ENCODE results near the gene BMF.
A peak's percentile ranks its signal among the peaks of the same experiment; 100 is the strongest.
"Not testable (repeated sequence)": the region's sequence is repeated elsewhere in the genome, so short reads cannot be mapped to it uniquely, and the experiment has no call there.

BMF gene

GRCh38 chr15:40087991-40088928 is 20.4 kb downstream of the BMF start:
- DNase-seq (ENCODE audit: low spot score) = no peak

- no peak for DNase-seq (ENCODE audit: low spot score)
These were observed 21.4 kb downstream of the BMF start for GRCh38 chr15:40087068-40087810.

- no peak for DNase-seq (ENCODE audit: low spot score)
These were observed 23.4 kb downstream of the BMF start for GRCh38 chr15:40085266-40085665.

GRCh38 chr15:40084650-40085049 is 24.0 kb downstream of the BMF start:
- DNase-seq (ENCODE audit: low spot score) = no peak

GRCh38 chr15:40082195-40082883 is 26.3 kb downstream of the BMF start:
- no peak for DNase-seq (ENCODE audit: low spot score)

- DNase-seq (ENCODE audit: low spot score) = peak; percentile 70
These were observed 26.9 kb downstream of the BMF start for GRCh38 chr15:40081691-40082194.

GRCh38 chr15:40080847-40081246 is 27.8 kb downstream of the BMF start:
- no peak for DNase-seq (ENCODE audit: low spot score)

- DNase-seq (ENCODE audit: low spot score) = no peak
These were observed 28.6 kb downstream of the BMF start for GRCh38 chr15:40080104-40080503.

GRCh38 chr15:40079456-40079855 is 29.2 kb downstream of the BMF start:
- no peak for DNase-seq (ENCODE audit: low spot score)

- no peak for DNase-seq (ENCODE audit: low spot score)
These were observed 33.2 kb downstream of the BMF start for GRCh38 chr15:40075298-40076044.

- not testable (repeated sequence) for DNase-seq (ENCODE audit: low spot score)
These were observed 34.0 kb downstream of the BMF start for GRCh38 chr15:40074656-40075055.

- not testable (repeated sequence) for DNase-seq (ENCODE audit: low spot score)
These were observed 34.8 kb downstream of the BMF start for GRCh38 chr15:40073716-40074490.

GRCh38 chr15:40072216-40072990 is 36.3 kb downstream of the BMF start:
- DNase-seq (ENCODE audit: low spot score) = no peak

GRCh38 chr15:40070608-40071218 is 38.0 kb downstream of the BMF start:
- DNase-seq (ENCODE audit: low spot score) = no peak

GRCh38 chr15:40070166-40070557 is 38.5 kb downstream of the BMF start:
- DNase-seq (ENCODE audit: low spot score) = no peak

GRCh38 chr15:40069178-40070165 is 39.2 kb downstream of the BMF start:
- peak; percentile 70 for DNase-seq (ENCODE audit: low spot score)

GRCh38 chr15:40067921-40068624 is 40.6 kb downstream of the BMF start:
- DNase-seq (ENCODE audit: low spot score) = no peak

GRCh38 chr15:40066589-40066988 is 42.1 kb downstream of the BMF start:
- DNase-seq (ENCODE audit: low spot score) = no peak

Measured in hepatic stellate cell (primary cell).